ENCODE results near the gene BNC1. TPM values are rescaled to one million over a fixed set of nuclear protein-coding genes. Genes with fewer than 3 reads are reported as not detected.
"Not testable (repeated sequence)": the region's sequence is repeated elsewhere in the genome, so short reads cannot be mapped to it uniquely, and the experiment has no call there.

Gene BNC1
- total RNA-seq, 1 donor from 2014 or later: not detected

GRCh38 chr15:83299462-83299861 is 15.0 kb upstream of the BNC1 start:
- intact Hi-C loops (cut with micrococcal nuclease): no loop called here

DNA sequence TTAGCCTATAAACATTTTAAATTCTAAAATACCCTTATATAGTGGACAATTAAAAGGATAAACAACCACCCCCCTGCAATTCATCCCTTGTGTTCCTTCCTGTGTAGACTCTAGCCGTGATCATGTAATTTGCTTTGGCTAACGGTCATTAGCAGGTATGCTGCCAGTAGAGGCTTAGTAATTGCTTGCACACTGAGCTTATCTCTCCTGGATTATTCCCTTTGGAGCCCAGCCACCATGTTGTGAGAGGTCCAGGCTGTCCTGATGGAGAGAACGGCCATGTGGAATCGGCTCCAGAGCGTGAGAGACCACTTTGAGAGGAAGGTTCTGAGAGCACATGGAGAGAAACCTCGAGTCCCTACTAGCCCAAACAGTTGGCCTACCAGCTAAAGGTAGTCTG is 11.0 kb upstream of the BNC1 start:
- intact Hi-C loops (cut with micrococcal nuclease): no loop called here

DNA sequence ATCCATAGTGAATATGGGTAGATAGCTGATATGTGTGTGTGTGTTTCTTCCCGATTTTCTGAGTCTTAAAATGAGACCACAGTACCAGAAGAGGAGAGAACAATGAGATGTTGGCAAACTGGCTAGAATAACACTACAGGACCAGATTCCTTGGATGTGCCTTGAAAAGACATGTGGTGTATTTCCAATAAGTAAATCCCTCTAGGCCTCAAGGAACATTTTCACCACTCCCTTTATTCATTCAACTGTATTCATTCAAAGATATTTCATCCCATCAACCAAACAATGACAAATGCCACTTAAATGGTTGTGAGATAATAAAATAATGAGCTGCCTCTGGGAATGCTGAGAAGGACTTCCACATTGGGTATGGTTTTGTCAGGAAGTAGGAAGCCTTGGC is 8.7 kb upstream of the BNC1 start:
- intact Hi-C loops (cut with micrococcal nuclease): no loop called here

GRCh38 chr15:83292317-83292716 is 7.9 kb upstream of the BNC1 start:
- intact Hi-C loops (cut with micrococcal nuclease): no loop called here

DNA sequence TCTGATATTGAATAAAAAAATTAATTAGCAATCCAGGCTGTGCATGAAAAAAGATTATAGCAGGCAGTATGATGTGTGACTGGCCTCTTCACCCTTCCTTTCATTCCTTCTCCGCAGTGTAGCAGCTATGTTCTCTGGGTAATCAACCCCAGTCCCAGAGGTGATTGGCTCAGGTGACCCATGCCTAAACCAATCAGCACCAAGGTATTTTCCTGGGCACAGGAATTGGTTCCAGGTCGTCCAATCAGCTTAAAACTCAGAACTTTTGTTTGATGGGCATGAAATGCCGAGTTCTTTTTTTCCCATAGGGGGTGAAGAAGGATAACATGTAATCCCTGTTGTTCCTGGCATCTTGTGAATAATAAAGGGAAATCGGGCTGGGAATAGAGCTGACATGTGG is 5.8 kb upstream of the BNC1 start:
- intact Hi-C loops (cut with micrococcal nuclease): no loop called here

DNA sequence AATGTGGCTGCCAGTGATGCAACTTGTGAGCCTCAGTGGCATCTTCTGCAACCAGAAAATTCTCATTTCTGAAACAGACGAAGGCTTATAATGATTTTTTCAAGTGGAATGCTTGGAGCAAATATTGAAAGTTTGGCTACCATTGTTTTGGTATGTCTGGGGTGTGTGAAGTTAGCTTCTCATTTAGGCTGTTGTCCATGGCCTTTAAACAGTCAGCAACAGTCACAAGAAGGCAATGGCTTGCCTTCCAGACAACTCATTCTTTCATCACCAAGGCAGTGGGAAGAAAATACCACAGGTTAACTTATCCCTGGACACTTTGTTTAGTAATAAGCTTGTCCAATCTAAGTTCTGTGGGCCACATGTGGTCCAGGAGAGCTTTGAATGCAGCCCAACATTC is 4.7 kb upstream of the BNC1 start:
- intact Hi-C loops (cut with micrococcal nuclease): no loop called here

- intact Hi-C loops (cut with micrococcal nuclease): no loop called here
These were observed 3.9 kb upstream of the BNC1 start for GRCh38 chr15:83288381-83288801.

DNA sequence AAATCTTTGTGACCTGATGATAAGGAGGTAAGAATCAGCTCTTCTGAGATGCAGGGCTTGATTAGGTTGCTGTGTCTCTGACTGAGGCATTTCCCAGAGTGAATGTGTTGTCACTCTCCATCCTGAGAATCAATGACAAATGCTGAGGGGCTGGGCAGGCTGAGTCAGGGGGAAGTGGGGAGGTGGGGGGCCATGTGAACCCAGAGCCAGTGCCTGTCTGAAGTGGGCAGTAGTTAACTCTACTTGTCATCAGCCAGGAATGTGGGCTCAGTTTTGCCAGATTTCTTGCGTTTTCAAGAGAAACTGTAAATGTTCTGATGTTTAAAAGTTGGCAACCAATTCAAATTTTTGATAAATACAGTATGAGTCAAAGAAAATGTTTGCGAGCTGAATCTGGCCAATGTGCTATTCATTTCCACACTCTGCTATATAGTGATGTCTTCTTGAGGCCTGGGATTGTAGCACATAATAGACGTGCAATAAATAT is 3.1 kb upstream of the BNC1 start:
- intact Hi-C loops (cut with micrococcal nuclease): no loop called here

DNA sequence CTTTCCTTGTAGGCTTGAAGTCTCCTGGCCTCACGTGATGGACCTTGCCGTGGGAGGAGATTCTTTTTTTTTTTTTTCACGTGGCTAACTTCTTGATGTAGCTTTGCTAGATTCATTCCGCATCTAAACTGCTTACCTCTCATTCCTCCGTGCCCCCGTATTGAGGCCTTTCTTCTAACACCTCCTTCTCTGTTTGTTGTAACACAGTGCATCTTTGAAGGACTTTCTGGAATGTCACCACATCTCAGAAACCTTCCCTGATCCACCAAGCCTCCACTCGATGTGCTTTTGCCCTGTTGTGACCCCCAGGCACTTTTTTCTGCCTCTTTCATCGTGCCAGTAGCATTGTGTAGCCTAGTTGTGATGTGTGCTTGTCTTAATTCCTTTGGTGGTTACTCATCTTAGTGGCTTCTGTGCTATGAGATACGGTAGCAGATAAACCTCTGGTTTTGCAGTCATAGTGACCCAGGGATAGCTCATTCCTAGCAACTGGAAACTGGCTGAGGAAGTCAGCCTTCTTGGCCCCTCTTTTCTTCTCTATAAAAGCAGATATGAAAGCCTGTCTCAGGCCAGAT is 1.6 kb upstream of the BNC1 start:
- intact Hi-C loops (cut with micrococcal nuclease): no loop called here

DNA sequence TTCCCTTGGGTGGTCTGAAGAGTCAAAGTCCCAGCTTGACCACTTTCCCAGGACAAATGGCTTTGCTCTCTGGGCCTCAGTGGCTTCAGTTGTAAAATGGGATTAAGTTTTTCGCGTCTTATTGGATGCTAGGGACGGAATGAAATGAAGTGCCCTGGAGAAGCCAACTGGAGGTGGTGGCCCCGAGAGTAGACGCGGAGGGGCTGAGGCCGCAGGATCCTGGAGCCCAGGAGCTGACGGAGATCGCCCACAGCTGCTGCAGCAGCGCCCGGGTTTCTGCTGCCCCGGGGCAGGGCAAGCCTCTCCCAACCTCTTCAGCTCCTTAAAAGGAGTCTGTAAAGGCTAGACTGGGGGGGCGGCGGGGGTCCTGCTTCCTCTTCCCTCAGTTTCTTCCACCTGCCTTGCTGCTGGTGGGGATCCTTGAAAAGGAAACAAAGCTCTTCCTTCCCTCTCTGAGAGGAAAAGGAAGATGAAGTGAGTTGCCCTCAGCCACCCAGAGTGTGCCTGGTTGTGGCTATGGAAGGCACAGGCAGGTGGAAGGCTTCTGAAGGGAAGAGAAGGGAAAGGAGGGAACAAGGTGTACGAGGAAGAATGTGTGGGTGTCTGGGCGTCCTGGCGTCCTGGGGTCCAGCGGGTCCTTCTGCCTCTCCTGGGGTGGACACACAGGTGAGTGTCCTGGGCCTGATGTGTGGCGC is 967 bp upstream of the BNC1 start:
- intact Hi-C loops (cut with micrococcal nuclease): no loop called here

DNA sequence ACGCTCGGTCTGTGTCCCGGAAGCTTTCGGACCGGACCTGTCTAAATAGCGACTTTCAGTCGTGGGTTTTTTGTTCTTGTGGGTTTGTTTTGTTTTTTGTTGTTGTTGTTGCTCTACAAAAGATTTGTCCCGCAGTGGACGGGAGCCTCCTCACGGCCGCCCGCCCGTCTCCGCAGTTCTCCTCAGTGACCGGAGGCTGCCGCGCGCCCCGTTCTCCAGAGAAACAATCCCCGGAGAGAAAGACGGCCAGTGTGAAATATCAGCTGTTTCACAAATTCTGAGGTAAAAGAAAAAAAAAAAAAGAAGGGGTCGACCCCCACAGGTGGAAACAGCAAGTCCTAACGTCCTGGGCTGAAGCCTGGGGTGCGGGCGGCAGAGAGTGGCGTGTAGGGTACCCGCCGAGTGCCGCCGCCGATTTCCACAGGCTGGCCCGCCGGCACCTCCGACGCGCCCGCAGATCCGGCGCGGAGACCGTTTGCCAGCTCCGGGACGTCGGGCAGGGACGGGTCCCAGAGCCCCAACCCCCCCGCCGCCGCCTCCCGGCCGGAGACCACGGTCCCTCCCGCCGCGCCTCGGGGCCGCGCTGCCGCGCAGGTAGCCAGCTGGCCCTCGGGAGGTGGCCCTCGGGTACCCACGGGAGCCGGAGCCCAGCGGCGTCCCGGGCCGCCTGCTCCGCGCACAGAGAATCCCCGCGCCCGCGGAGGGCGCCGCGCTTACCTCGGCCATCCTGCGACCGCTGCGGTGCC is 478 bp downstream of the BNC1 start:
- intact Hi-C loops (cut with micrococcal nuclease): no loop called here

DNA sequence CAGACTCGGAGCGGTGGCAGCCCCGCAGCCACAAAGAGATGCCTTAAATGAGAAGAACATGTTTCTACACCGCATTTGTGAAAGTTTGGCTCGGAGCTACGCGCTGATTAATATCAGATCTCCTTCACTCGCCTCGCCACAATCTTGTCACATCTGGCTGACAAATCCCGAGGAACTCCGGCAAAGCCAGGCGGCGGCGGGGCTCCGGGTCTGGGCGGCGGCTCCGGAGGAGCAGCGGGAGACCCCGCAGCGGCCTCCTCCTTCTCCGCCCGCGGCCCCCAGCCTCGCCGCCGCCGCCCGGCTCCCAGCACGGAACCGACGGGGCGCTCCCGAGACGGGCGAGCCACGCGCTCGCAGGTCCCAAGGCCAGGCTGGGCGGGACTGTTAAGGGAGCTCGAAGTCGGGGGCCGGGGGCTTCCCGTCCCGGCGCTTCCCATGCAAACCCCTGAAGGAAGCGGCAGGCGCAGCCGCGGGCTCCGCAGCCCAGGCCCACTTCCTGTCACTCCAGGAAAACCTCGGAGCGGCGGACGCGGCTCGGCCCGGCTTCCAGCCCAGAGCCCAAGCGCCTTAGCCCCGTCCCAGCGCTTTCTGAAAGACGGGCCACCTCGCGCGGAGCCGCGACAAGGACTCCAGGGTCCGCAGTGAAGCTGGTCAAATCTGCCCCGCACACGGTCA is 1.2 kb downstream of the BNC1 start:
- intact Hi-C loops (cut with micrococcal nuclease): no loop called here

- intact Hi-C loops (cut with micrococcal nuclease): no loop called here
These were observed 1.7 kb downstream of the BNC1 start for GRCh38 chr15:83282776-83283137.

GRCh38 chr15:83282141-83282540 is 2.3 kb downstream of the BNC1 start:
- intact Hi-C loops (cut with micrococcal nuclease): no loop called here

GRCh38 chr15:83278191-83278590 is 6.3 kb downstream of the BNC1 start:
- intact Hi-C loops (cut with micrococcal nuclease): no loop called here

GRCh38 chr15:83276661-83277060 is 7.8 kb downstream of the BNC1 start:
- intact Hi-C loops (cut with micrococcal nuclease): no loop called here

DNA sequence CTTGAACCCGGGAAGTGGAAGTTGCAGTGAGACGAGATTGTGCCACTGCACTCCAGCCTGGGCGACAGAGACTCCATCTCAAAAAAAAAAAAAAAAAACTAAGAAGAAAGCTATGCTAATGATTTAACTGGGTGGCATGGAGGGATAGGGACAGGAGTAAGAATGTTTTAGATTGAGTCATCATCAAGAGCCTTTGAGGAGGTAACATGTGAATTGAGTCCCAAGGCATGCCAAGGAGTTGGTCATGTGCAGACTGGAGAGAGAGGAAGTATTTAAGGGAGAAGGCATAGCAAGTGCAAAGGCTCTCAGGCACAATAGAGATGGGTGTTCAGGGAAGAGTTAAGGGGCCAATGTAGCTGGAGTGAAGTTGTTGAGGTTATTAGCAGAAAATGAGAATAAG is 9.1 kb downstream of the BNC1 start:
- intact Hi-C loops (cut with micrococcal nuclease): no loop called here

GRCh38 chr15:83270176-83270575 is 14.3 kb downstream of the BNC1 start:
- intact Hi-C loops (cut with micrococcal nuclease): no loop called here

DNA sequence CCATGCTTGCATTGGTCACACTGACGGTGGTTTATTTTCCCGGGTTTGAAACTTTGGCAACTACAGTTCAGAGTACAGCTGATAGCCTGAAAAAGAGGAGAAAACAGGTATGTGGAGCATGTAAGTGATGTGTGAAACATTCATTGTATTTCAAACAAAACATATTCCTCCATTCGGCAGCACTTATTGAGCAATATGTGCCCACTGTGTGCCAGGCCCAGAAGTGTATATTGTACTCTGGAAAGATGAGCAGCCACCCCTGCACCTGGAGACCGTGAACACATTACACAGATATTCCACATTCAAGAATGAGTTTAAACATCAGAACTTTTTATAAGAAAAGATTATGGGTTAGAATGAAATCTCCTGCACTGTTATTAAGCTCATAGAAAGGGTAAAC is 16.3 kb downstream of the BNC1 start:
- intact Hi-C loops (cut with micrococcal nuclease): no loop called here

- intact Hi-C loops (cut with micrococcal nuclease): no loop called here
These were observed 21.7 kb downstream of the BNC1 start for GRCh38 chr15:83262594-83263315.

DNA sequence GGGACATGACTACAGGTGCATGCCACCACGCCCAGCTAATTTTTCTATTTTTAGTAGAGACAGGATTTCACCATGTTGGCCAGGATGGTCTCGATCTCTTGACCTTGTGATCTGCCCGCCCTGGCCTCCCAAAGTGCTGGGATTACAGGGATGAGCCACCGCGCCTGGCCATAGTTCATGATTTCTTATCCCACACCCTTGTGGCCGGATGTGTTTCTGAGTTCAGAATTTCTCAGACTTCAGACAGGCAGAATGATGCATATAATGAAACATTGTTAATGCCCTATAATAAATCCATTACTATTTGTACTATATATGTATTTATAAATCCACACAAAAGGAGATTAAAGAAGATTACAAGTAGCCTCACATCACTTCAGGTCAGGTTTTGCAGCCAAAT is 22.3 kb downstream of the BNC1 start:
- intact Hi-C loops (cut with micrococcal nuclease): not testable (repeated sequence)

Data from T-helper 1 cell treated with Interleukin-12 subunit alpha and Interleukin-12 subunit beta and Interleukin-4 antibody, amounts not matched to agents 30 ng/mL and 1 ng/mL, for 36 hours (primary cell).